CD1c-positive myeloid dendritic cell (primary cell): ENCODE data around the gene NUP98.
"Not testable (repeated sequence)": the region's sequence is repeated elsewhere in the genome, so short reads cannot be mapped to it uniquely, and the experiment has no call there.

Experiments used
- DNase-seq: peaks from one replicate; pipeline ENCODE4 v3.0.0-alpha.2; 2016; ENCODE audit errors: extremely low spot score

NUP98 gene

DNA sequence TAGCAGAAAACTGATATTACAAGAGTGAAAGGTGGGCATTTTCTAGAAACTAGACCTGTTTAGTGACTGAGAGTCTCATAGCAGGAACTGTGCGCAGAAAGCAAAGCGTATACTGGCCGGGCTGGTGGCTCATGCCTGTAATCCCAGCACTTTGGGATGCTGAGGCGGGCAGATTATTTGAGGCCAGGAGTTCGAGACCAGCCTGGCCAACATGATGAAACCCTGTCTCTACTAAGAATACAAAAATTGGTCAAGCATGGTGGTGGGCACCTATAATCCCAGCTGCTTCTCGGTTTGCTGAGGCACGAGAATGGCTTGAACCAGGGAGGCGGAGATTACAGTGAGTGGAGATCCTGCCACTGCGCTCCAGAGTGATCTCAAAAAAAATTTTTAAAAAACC, 1.8 kb upstream of the NUP98 start:
- no peak for DNase-seq

DNA sequence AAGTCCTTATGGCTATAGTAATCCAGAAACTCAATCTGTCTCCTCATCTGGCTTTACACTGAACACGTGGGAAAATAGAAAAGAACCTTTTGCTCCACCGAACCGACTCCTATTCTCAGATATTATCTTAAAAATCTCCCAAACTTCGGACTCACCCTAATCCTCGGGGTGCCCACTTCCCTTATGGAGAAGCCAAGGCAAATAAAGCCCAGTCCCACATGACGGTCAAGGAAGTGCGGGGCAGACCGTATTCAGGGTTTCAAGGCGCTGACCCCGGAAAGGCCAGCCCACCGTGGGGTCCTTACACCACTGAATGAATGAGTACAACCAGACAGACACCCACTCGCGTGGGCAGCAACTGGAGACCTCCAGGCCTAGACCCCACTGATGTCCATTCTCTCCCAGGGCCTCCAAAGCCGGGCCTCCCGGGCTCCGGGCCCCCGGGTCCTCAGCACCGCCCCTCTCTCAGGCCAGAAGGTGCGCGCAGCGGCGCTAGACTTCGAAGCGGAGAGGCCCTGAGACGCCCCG, 489 bp downstream of the NUP98 start:
- DNase-seq, result peak; percentile 57

DNA sequence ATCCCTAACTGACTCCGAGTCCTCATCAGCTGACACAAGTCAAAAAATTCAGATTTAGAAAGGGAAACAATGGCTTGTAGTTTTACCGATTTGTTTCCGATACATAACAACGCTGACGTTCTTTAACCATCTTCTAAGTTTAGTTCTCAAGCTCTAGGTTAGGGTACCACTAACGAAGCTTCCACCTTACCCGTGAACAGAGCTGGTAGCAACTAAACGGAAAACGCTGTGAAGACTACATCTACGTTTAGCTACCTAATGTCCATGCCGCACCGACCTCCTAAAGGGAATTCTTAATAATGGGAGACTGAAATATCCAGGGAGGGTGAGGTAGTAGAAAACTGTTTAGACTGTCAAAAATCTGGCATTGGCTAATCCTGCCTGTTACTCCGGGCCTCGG, 1.0 kb downstream of the NUP98 start:
- no peak for DNase-seq

DNA sequence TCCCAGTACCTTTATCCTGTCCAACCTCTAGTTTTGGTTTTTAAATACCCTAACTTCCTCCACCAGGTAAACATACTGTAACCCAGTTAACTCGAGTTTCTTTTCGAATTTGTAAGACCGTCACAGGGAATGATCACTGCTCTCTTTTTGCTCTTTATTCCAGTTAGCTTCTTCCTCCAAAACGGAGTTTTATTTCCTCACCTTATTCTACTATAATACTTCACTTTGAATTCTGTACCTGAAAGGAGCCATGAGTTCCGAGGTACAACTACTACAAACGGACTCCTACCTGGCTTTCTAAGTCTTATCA, 1.4 kb downstream of the NUP98 start:
- no peak for DNase-seq

DNA sequence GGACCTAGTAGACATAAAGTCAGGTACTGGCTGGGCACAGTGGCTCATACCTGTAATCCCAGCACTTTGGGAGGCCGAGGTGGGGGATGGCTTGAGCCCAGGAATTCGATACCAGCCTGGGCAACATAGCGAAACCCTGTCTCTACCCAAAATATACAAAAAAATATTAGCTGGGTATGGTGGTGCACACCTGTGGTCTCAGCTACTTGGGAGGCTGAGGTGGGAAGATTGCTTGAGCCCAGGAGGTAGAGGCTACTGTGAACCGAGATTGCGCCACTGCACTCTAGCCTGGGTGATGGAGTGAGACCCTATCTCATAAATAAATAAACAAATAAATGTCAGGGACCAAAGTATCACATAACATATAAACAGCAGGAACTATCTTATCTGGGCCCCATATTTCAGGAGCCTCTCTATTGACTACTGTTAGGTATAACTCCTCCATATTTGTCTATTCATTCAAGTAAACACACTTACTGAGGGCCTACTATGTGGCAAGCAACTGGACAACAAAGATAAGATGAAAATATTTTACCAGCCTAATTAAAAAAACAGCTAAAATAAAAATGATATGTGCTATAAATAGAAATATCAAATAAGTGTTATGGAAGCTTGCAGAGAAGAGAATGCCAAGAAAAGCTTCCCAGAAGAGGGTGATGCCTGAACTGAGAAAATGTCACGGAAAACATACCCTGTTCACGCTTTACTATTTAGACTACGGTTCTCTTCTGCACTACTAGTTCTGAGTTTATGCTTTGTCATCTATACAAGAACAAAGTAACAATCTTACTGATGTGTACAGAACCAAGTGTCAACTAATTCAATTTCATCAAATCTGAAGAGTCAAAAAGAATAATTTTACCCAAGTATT, 2.0 kb downstream of the NUP98 start:
- DNase-seq, result no peak

DNA sequence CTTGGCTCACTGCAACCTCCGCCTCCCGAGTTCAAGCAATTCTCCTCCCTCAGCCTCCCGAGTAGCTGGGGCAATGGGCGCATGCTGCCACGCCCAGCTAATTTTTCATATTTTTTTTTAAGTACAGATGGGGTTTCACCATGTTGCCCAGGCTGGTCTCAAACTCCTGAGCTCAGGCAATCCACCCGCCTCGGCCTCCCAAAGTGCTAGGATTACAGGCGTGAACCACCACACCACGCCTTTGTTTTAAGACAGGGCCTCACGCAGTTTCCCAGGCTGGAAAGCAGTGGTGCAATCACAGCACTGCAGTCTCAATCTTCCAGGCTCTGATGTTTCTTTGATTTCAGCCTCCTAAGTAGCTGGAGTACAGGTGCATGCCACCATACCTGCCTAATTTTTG, 3.0 kb downstream of the NUP98 start:
- not testable (repeated sequence) for DNase-seq

DNA sequence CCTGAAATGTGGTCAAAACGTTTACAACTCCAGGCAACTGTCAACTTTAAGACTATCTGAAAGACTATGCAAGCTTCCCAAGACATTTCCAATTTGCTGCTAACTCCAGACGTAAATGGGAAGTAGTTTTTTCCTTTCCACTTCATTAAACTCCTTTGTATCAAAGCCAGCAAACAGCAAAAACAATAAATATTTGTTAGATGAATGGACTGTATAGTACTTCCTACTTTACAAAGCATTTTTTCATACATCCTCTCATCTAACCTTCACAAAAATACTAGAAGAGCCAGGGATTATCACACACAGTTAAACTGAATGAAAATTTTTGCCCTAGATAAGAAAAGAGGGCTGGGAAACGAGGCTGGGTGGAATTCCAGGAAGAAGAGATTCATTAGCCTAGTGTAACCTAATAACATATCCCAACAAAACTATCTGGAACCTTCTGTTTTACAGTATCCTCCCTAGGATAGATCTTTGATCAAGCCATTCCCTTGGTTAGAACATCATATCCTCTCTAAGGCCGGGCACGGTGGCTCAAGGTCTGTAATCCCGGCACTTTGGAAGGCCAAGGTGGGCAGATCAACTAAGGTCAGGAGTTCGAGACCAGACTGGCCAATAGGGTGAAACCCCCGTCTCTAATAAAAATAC, 10.4 kb downstream of the NUP98 start:
- DNase-seq, result peak; percentile 23

DNA sequence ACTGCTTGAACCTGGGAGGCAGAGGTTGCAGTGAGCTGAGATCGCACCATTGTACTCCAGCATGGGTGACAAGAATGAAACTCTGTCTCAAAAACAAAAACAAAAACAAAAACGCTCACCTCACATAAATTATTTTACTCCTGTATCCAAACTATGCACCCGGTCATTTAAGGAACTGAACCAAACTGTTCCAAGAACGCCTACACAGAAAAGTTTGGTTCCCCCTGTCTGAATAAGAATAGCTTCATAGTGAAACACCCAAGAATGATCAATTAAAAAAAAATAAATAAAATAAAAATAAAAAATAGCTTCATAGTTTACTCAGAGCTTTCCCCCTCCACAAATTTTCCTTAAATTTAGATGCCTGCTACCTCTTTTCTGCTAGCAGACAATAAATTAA, 13.7 kb downstream of the NUP98 start:
- DNase-seq, result peak; percentile 89

DNA sequence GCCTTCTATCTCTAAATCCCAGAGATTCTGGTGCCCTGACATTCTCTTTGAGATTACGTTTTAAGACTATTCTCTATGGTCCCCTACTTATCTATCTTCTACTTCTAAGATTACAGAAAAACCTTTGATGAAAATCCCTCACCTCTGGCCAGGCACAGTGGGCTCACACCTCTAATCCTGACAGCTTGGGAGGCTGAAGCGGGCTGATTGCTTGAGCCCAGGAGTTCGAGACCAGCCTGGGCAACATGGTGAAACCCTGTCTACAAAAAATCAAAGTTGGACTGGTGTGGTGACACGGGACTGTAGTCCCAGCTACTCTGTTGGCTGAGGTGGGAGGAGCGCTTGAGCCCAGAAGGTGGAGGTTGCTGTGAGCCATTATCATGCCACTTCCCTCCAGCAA, 14.4 kb downstream of the NUP98 start:
- no peak for DNase-seq

DNA sequence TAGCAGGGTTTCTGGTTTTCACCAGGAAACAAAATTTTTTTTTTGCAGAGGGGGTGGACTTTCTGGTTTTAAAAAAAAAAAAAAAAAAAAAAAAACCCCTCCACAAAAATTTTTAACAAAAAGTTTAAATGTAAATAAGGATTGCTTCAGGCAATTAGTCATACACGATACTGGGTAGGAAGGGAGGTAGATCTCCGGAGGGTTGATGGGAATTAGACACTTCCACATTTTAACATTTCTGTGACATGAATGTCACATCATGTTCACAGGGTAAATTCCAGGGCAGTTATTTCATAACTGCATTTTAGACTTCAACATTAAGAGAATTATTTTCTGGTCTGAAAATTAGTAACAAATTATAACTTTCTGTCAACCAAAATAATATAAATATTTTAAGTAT, 15.9 kb downstream of the NUP98 start:
- DNase-seq, result peak; percentile 86

DNA sequence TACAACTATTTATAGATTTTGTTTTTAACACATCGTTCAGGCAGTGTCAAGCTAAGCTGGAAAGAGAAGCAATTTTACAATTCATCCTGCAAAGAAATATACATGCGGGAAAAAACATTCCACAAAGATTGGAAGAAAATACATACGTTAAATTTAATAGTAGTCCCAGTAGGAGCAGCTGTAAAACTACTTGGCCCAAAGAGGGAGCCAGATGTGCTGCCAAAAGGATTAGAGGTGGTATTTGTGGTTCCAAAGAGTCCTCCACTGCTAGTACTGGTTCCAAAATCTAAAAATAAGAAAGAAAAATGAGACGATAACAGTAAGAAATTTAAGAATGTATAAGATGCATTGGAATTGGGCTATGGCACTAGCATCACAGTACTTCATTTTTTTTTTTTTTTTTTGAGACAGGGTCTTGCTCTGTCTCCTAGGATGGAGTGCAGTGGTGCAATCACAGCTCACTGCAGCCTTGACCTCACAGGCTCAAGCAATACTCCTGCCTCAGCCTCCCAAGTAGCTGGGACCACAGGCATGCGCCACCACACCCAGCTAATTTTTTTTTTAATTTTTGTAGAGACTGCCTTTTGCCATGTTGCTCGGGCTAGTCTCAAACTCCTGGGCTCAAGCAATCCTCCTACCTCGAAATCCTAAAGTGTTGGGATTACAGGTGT, 21.5 kb downstream of the NUP98 start:
- no peak for DNase-seq

DNA sequence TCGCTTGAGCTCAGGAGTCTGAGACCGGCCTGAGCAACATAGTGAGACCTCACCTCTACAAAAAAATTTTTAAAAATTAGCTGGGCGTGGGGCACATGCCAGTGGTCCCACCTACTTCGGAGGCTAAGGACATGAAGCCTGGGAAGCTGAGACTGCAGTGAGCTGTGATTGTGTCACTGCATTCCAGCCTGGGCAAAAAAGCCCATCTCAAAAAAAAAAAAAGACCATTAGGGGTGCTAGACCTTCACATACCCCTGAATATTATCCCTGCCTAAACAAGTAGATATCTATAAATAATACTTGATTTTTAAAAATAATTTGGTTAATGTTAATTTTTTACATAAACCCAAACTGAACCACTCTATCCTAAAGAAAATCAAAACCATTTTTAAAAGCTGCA, 24.2 kb downstream of the NUP98 start:
- no peak for DNase-seq

DNA sequence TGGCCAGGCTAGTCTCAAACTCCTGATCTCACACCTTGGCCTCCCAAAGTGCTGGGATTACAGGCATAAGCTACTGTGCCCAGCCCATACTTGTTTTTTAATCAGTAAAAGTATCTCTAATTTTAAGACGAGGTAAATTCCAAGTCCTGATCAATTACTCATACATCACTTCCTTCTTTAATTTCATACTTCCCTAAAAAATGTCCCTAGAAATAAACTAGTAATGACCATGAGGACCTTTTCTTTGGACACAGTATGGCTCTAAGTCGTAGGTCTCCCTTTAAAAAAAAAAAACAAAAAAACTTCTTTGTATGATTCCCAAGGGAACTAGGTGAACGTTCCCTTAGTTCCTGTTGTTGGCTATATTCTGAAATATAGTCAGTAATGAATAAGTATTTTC, 29.8 kb downstream of the NUP98 start:
- DNase-seq, result peak; percentile 57

DNA sequence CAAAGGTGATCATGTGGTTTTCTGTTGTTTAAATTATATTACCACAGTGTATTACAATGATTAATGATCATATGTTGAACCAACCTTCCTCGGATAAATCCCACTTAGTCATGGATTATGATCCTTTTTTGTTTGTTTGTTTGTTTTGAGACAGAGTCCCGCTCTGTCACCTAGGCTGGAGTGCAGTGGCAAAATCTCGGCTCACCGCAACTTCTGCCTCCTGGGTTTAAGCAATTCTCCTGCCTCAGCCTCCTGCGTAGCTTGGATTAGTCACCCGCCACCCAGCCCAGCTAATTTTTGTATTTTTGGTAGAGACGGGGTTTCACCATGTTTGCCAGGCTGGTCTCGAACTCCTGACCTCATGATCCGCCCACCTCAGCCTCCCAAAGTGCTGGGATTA, 30.5 kb downstream of the NUP98 start:
- peak; percentile 45 for DNase-seq

DNA sequence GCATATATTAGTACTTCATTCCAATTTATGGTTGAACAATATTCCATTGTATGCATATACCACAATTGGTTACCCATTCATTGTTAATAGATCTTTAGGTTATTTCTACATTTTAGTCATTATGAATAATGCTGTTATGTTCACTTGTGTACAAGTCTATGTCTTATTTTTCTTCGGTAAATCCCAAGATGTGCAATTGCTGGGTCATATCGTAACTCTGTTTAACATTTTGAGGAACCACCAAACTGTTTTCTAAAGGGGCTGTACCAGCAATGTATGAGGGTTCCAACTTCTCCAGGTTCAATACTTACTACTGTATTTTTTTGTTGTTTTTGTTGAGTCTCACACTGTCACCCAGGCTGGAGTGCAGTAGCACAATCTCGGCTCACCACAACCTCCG, 33.1 kb downstream of the NUP98 start:
- no peak for DNase-seq

DNA sequence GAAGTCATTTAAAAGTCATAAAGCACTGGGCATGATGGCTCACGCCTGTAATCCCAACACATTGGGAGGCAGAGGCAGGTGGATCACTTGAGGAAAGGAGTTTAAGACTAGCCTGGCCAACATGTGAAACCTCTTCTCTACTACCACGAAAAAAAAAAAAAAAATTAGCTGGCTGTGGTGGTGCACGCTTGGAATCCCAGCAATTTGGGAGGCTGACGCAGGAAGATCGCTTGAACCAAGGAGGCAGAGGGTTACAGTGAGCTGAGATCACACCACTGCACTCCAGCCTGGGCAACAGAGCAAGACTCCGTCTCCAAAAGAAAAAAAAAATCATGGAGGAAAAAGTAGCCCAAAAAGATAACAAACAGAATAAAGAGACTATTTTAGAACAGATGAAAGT, 42.2 kb downstream of the NUP98 start:
- no peak for DNase-seq

DNA sequence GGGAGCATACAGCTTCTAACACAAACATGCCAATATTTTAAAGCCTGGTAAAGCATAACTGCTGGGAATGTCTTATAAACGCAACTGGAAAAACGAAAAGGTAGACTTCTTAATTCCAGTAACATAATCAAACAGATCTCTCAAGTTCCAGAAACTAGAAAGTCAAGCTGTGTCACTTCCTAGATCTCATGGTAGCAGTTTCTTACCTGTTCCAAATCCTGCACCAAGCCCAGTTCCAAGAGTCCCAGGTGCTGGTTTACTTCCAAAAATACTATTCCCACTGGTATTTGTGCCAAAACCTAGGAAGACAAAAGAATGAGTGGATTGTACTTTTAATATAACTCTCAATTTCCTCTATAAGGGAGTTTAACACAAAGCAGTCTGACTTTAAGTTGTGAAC, 44.2 kb downstream of the NUP98 start:
- no peak for DNase-seq

DNA sequence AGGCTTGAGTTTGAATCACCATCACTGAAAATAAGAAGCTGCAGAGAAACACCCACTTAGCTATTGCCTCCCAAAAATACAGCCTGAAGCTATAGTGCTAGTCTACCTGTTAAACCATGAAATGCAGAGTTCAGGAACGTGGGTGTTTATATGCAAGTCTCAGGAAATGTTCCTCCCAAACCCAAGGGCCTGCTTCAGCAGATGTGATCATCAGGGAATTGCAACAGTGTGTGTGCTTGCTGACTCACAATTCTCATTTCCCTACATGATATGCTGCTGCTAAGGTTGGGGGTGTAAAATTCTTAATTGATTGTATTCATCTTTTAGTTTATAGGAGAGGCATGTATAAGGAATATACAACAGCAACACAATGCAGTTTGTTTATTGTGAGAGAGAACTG, 49.6 kb downstream of the NUP98 start:
- peak; percentile 88 for DNase-seq

DNA sequence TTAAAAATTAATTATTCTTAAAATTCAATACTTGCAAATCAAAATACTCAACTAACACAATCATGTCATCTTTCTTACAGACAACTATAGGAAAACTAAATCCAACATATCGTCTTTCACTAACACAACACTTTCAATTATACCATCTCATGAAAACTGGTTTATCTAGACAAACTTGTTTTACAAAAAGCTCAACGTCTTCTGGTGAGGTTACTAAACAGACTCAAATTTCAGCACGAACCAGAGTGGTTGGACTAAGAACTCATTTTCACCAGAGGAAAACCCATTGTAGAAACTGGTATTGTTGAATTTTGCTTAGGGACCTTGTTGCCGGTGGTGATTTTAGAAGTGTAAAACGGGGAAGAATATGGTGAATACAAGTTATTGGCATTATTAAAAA, 52.2 kb downstream of the NUP98 start:
- DNase-seq, result no peak

DNA sequence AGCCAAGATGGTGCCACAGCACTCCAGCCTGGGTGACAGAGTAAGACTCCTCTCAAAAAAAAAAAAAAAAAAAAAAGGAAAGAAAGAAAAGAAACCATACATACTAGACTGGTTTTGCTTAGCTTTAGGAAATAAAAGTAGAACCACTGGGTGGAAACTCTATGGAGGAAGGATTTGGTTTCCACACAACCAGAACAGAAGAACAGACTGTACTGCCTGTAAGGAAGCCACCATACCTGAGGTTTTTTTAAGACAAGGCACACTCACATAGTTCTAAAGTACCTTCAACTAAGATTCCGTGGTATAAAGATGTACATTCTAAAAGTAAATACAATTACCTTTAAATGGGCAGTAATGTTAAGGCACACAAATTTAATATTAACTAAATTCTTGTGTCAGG, 58.6 kb downstream of the NUP98 start:
- DNase-seq, result no peak

DNA sequence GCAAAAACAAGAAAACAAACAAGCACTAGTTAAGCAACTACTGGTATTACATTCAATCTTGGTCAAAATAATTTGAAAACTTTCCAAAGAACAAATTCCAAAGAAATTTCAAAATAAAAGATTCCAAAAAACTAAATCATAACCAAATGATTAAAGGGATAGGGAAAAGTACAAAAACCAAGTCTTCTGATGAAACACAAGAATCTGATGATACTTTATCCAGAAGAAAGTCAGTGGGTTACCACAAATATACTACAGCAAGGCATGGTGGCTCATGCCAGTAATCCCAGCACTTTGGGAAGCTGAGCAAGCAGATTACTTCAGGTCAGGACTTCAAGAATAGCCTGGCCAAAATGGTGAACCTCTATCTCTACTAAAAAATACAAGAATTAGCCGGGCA, 59.1 kb downstream of the NUP98 start:
- no peak for DNase-seq

DNA sequence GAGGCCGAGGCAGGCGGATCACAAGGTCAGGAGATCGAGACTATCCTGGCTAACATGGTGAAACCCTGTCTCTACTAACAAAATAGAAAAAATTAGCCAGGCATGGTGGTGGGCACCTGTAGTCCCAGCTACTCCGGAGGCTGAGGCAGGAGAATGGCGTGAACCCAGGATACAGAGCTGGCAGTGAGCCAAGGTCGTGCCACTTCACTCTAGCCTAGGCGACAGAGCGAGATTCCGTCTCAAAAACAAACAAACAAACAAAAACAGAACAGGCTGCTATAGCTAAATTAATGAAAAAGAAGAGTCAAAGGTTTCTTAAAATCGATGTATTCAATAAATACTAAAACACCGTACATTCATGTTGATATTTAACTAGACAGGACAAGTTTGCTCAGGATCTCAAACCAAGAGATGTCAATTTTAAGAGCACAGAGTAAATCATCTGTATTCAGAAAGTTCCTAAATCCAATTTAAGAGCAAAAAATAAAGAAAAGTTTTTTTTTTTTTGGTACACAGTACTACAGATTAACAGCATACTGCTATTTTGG, 59.9 kb downstream of the NUP98 start:
- DNase-seq, result no peak

DNA sequence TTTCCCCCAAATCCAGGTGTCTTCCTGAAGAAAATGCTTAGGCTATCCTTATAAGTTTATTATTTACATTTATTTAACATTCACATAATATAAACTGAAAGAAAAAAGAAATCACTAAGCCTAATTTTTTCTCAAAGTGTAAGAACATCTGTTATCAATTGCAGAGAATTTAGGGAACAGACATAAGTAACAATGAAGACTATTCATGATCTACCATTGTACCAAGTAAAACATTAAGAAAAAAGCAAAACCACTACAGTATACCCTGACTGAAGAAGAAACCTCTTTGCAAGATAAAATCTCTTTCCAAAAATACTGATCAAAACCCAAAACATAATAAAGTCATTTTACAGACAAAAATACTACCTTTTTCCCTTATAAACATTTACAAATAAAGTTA, 60.5 kb downstream of the NUP98 start:
- DNase-seq, result no peak
